Small intestine (tissue), 7 donors: ENCODE measurements around the gene HAPLN3. TPM values are rescaled to one million over a fixed set of nuclear protein-coding genes. Genes with fewer than 3 reads are reported as not detected.

ENCODE experiments used
- DNase-seq, 2 donors: peaks; one replicate each; pipeline versions ENCODE4 v3.0.0 to v3.0.0-alpha.2; 2013
- FAIRE-seq: peaks from 2 replicates; lab custom pipeline; 2012; peaks lifted over from hg19 to GRCh38; lab: Jason Lieb, UNC
- H3K27ac ChIP-seq, 3 donors: one replicate each; pipeline ENCODE4 v1.5.1; 2013; ENCODE audit warnings: low read length in 2 of 3, mild to moderate bottlenecking in 2 of 3, control low read depth in 1 of 3, inconsistent platforms in 1 of 3, low read depth in 1 of 3, moderate library complexity in 1 of 3
- H3K27me3 ChIP-seq, 3 donors: one replicate each; pipeline ENCODE4 v1.6.1; 2013; ENCODE audit warnings: low read length in 3 of 3, inconsistent platforms in 1 of 3; ENCODE audit not compliant: control insufficient read depth in 3 of 3, insufficient read depth in 3 of 3
- H3K36me3 ChIP-seq, 3 donors: one replicate each; pipeline ENCODE4 v1.6.1; 2013; ENCODE audit warnings: low read length in 3 of 3, inconsistent platforms in 1 of 3, low read depth in 1 of 3, mild to moderate bottlenecking in 1 of 3, moderate library complexity in 1 of 3; ENCODE audit not compliant: control insufficient read depth in 3 of 3, insufficient read depth in 2 of 3
- H3K4me1 ChIP-seq, 3 donors: one replicate each; pipeline ENCODE4 v1.6.1; 2013; ENCODE audit warnings: low read length in 2 of 3, inconsistent platforms in 1 of 3, low read depth in 1 of 3, mild to moderate bottlenecking in 1 of 3, moderate library complexity in 1 of 3; ENCODE audit not compliant: control insufficient read depth in 3 of 3, insufficient read depth in 2 of 3
- H3K4me3 ChIP-seq, 3 donors: one replicate each; pipeline ENCODE4 v1.5.1; 2013; ENCODE audit warnings: low read length in 3 of 3, control low read depth in 1 of 3, inconsistent platforms in 1 of 3, low read depth in 1 of 3, mild to moderate bottlenecking in 1 of 3, moderate library complexity in 1 of 3
- H3K9me3 ChIP-seq, 2 donors: one replicate each; pipeline ENCODE4 v1.6.1; 2013; ENCODE audit warnings: low read depth in 1 of 2, low read length in 1 of 2; ENCODE audit not compliant: control insufficient read depth in 2 of 2, insufficient read depth in 1 of 2
- WGBS, 3 donors: extraction: QIAGEN DNeasy Blood & Tissue Kit; methylation state at CpG; one replicate each; pipeline ENCODE4 v1.1.7; 2013; 5-methylcytosine and 5-hydroxymethylcytosine counted together
- polyA plus RNA-seq, 4 donors: library from polyadenylated mRNA; stranded (reverse) in 3 of 4; unstranded in 1 of 4; fragments of 200-250 nt in 3 of 4; fragments of 120-200 nt in 1 of 4; gene quantifications; one replicate each; pipeline versions ENCODE4 v1.2.1 to v1.2.3, GENCODE V29; 2013
- donor health status: healthy with polysubstance abuse.
- donor health status: control.
- donor health status: control.
- donor health status: Bipolar disorder and iron deficiency.
- donor health status: healthy.

The HAPLN3 gene
- polyA plus RNA-seq, 4 donors, result 0.27 to 7.6 (median 1.5) TPM; not detected in 1

DNA sequence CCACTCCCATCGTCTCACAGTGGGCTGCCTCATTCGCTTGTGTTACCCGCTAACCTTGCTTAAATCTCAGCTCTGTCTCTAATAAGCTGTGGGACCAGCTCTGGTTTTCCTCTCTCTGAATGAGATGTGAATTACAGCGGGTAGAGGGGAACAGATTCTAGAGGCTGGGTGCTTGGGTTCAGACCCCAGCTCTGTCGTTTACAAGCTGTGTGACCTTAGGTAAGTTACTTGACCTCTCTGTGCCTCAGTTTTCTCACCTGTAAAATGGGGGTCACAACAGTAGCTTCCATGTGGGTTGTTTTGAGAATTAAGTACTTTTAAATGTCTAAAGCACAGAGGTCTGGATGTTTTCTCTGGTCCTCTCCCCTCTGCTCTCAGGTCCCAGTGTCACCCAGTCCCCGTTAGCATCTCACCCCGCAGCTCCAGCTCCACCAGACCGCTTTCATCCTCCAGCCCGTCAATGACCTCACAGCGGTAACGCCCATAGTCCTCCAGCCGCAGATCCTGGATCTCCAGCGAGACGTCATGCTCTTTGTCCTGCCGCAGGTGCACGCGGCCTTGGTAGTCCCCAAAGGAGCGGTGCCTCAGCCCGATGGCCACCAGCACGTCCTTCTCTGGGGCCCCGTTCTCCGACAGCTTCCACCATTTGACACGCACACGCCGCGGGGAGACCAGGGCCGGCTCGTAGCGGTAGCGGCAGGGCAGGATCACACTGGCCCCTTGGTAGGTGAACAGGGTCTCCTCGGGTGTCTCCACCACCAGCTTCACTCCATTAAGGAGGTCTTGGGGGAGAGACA is 14.2 kb downstream of the HAPLN3 start:
- DNase-seq, result no peak
- no peak overlapping the region for H3K27ac ChIP-seq
- no peaks in the 10 kb centered on the region for H3K27me3 ChIP-seq
- peaks cover 0 to 2% (median 0%) of the 10 kb centered on the region in 3 donors for H3K36me3 ChIP-seq
- no peak overlapping the region for H3K4me3 ChIP-seq
- no peaks in the 10 kb centered on the region for H3K4me1 ChIP-seq
- no peaks in the 10 kb centered on the region for H3K9me3 ChIP-seq
- 90 to 95% (median 92%) methylated on average over 31 of the region's 31 CpGs for WGBS, 3 donors
- no peak for FAIRE-seq

DNA sequence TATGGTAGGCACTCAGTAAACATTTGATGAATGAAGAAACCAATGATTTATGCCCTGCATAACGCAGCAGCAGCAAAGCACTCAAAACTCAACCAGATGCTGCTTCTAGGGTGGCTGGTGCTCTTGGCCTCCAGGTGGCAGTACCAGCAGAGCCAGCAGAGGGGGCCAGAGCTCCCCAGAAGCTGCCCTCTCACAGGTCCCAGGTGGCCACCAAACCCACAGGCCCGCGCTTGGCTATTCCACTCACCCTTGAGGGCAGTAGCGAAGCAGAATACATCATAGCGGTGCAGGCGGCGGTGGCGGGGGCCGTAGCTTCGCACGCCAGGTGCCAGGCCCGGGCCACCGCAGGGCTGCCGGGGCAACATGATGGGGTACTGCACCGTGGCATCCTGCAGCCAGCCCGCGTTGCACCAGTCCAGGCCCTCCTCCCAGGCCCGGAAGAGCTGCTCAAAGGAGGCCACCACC is 16.6 kb downstream of the HAPLN3 start:
- no peak for FAIRE-seq
- H3K27me3 ChIP-seq, result no peaks in the 10 kb centered on the region
- H3K4me1 ChIP-seq, result no peaks in the 10 kb centered on the region
- H3K4me3 ChIP-seq, result no peak overlapping the region
- no peak overlapping the region for H3K27ac ChIP-seq
- DNase-seq, result peak; percentile 23 to 47
- WGBS, 3 donors, result 73 to 81% (median 75%) methylated on average over 17 to 18 of the region's 18 CpGs
- H3K36me3 ChIP-seq, result peaks cover 0 to 2% (median 0%) of the 10 kb centered on the region in 3 donors
- no peaks in the 10 kb centered on the region for H3K9me3 ChIP-seq

DNA sequence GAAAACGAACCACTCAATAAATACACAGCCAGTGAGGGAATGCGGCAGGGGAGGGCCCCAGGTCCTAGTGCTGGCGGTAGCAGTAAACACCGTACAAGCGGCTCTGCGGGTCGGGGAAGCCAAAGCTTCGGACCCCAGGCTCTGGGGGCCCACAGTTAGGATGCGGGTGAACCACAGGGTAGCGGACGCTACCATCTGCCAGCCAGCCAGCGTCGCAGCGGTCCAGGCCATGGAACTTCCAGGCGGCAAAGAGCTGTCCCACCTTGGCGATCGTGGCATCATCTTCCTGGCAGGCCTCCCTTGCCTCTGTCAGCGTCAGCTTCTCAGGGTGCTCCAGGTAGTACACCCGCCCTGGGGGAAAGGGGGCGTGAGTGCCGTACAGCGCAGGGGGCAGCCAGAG is 17.4 kb downstream of the HAPLN3 start:
- Histone ChIP-seq H3K9me3 (no peaks in the 10 kb centered on the region), H3K4me1 (no peaks in the 10 kb centered on the region), H3K27me3 (no peaks in the 10 kb centered on the region), H3K4me3 (no peak overlapping the region), H3K36me3 (peaks cover 0 to 2% (median 0%) of the 10 kb centered on the region in 3 donors), H3K27ac (no peak overlapping the region)
- DNase-seq, result no peak
- no peak for FAIRE-seq
- 87 to 91% (median 88%) methylated on average over 22 of the region's 22 CpGs for WGBS, 3 donors

DNA sequence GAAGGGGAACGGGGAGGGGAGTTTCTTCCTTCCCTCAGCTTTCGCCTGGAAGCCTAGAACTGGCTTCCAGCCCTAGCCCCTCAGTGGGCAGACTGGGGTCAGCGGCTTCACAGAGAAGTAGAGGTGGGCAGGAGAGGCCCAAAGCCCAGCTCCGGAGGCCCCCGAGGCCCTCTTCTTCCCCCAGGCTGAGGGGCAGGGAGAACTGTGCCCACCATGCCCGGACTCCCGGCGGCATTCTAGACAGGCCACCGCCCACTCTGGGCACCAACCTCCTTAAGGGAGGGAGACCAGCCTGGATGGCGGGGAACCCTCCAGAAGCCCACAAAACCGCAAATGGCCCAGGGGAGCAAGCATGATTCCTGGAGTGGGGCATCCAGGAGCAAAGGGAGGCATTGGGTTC is 17.9 kb downstream of the HAPLN3 start:
- peaks cover 0 to 2% (median 0%) of the 10 kb centered on the region in 3 donors for H3K36me3 ChIP-seq
- FAIRE-seq (no peak), DNase-seq (no peak)
- H3K4me3 ChIP-seq, result no peak overlapping the region
- 86 to 94% (median 92%) methylated on average over 11 of the region's 11 CpGs for WGBS, 3 donors
- no peak overlapping the region for H3K27ac ChIP-seq
- H3K4me1 ChIP-seq, result no peaks in the 10 kb centered on the region
- H3K27me3 ChIP-seq, result peaks cover 0 to 4% (median 0%) of the 10 kb centered on the region in 3 donors
- H3K9me3 ChIP-seq, result no peaks in the 10 kb centered on the region

DNA sequence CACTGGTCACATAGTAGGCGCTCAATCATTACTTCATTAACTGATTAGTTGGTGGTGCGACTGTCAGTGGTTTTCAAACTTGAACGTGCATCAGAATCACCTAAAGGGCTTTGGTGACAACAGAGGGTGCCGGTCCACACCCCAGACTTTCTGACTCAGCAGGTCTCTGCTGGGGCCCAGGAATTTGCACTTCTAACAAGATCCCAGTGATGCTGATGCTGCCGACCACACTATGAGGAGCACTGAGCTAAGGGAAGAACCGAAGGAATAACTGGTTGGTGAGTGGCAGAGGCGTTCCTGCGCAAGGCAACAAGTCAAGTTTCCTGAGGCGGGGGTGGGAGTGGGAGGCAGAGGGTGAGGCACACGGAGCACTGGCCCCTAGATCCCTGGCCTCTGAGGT is 18.8 kb downstream of the HAPLN3 start:
- no peak for FAIRE-seq
- WGBS, 3 donors, result 75 to 84% (median 78%) methylated on average over 10 of the region's 10 CpGs
- H3K27ac ChIP-seq, result no peak overlapping the region

DNA sequence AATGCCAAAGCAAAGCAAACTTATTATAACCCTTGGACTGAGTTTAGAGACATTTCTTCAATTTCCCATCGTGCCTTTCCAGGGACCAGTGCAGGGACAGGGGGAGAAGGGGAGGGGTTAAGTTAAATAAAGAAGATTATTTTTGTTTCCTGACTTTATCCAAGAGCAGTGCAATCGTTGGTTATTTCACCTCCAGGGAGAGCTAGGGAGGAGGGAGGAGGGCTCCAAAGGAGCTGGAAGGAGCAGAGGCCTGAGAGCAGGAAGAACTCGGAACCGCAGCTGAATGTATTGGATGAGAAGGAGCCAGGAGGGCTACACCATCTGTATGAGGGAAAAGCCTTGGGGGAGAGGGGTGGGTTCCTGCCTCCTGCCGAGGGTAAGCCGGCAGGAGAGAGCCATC is 20.7 kb downstream of the HAPLN3 start:
- no peak for FAIRE-seq
- 24 to 39% (median 36%) methylated on average over 6 of the region's 6 CpGs for WGBS, 3 donors
- no peaks in the 10 kb centered on the region for H3K9me3 ChIP-seq

More for the DNA sequence above, 18.8 kb downstream of the HAPLN3 start:
- Histone ChIP-seq H3K27me3 (peaks cover 0 to 6% (median 0%) of the 10 kb centered on the region in 3 donors), H3K9me3 (no peaks in the 10 kb centered on the region), H3K36me3 (peaks cover 0 to 2% (median 0%) of the 10 kb centered on the region in 3 donors), H3K4me3 (no peak overlapping the region), H3K4me1 (no peaks in the 10 kb centered on the region)
- no peak for DNase-seq

DNA sequence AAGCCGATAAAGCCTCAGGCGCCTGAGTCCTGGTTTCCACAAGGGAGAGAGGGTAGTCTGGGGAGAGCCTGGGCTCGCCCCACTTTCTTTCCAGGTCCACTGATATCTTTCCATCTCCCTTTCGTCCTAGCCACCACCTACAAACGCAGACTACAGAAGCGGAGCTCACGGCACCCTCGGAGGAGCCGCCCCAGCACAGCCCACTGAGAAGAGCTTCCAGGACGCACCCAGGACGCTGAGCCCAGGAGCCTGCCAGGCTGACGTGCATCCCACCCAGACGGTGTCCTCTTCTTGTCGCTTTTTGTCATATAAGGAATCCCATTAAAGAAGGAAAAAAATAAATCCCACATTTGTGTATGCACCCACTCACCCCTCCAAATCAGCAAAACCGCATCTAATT is 21.1 kb downstream of the HAPLN3 start:
- Histone ChIP-seq H3K36me3 (no peaks in the 10 kb centered on the region), H3K4me1 (no peaks in the 10 kb centered on the region), H3K9me3 (no peaks in the 10 kb centered on the region), H3K27me3 (peaks cover 0 to 13% (median 0%) of the 10 kb centered on the region in 3 donors), H3K27ac (no peak overlapping the region), H3K4me3 (no peak overlapping the region)
- no peak for FAIRE-seq
- 73 to 81% (median 78%) methylated on average over 15 of the region's 15 CpGs for WGBS, 3 donors
- DNase-seq, result no peak

More for the DNA sequence above, 20.7 kb downstream of the HAPLN3 start:
- no peak for DNase-seq
- no peaks in the 10 kb centered on the region for H3K4me1 ChIP-seq
- H3K27ac ChIP-seq, result no peak overlapping the region
- no peak overlapping the region for H3K4me3 ChIP-seq
- peaks cover 0 to 13% (median 0%) of the 10 kb centered on the region in 3 donors for H3K27me3 ChIP-seq
- H3K36me3 ChIP-seq, result no peaks in the 10 kb centered on the region

DNA sequence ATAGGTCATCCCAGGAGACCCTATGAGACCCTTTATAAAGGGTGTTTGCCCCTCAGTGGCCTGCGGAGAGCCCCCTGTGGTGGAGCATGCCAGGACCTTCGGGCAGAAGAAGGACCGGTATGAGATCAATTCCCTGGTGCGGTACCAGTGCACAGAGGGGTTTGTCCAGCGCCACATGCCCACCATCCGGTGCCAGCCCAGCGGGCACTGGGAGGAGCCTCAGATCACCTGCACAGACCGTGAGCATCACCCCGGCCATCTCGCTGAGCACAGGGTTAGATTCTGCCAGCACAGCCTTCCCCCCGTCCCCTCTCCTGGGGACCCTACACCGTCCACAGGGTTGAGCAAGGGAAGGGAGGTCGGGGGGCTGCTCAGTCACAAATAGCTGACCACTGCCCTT is 21.6 kb downstream of the HAPLN3 start:
- FAIRE-seq (no peak), DNase-seq (no peak)
- Histone ChIP-seq H3K4me3 (no peak overlapping the region), H3K36me3 (no peaks in the 10 kb centered on the region), H3K27ac (no peak overlapping the region), H3K9me3 (no peaks in the 10 kb centered on the region), H3K27me3 (peaks cover 0 to 13% (median 0%) of the 10 kb centered on the region in 3 donors), H3K4me1 (no peaks in the 10 kb centered on the region)
- 82 to 90% (median 87%) methylated on average over 13 of the region's 13 CpGs for WGBS, 3 donors
